D341Med (cell line): ENCODE results near the gene ATP6V0A1.
"Not testable (repeated sequence)": the region's sequence is repeated elsewhere in the genome, so short reads cannot be mapped to it uniquely, and the experiment has no call there.

Experiments used
- DNase-seq: peaks from one replicate; pipeline ENCODE4 v3.0.0; 2012; ENCODE audit warnings: low spot score

Gene ATP6V0A1

GRCh38 chr17:42458497-42459255 is at the start of gene ATP6V0A1:
TSS of gene ATP6V0A1 (plus strand) at chr17:42458878. CDS start at chr17:42460895, 2,017 bp downstream.
- peak; percentile 100 for DNase-seq

- DNase-seq: no peak
Observed at GRCh38 chr17:42409523-42410318, 49.0 kb upstream of the ATP6V0A1 start.

GRCh38 chr17:42410319-42410685 is 48.4 kb upstream of the ATP6V0A1 start:
- no peak for DNase-seq

GRCh38 chr17:42411361-42411760 is 47.3 kb upstream of the ATP6V0A1 start:
- no peak for DNase-seq

- DNase-seq: no peak
Observed at GRCh38 chr17:42411905-42412679, 46.6 kb upstream of the ATP6V0A1 start.

- DNase-seq: no peak
Observed at GRCh38 chr17:42413464-42414040, 45.1 kb upstream of the ATP6V0A1 start.

- DNase-seq: no peak
Observed at GRCh38 chr17:42414704-42415409, 43.8 kb upstream of the ATP6V0A1 start.

- DNase-seq: not testable (repeated sequence)
Observed at GRCh38 chr17:42417981-42418380, 40.7 kb upstream of the ATP6V0A1 start.

GRCh38 chr17:42421136-42421506 is 37.6 kb upstream of the ATP6V0A1 start:
- no peak for DNase-seq

- DNase-seq: peak; percentile 55
Observed at GRCh38 chr17:42421507-42422338, 37.0 kb upstream of the ATP6V0A1 start.

GRCh38 chr17:42422412-42422957 is 36.2 kb upstream of the ATP6V0A1 start:
- peak; percentile 74 for DNase-seq

GRCh38 chr17:42422958-42423712 is 35.5 kb upstream of the ATP6V0A1 start, which contains the start of gene CAVIN1:
TSS of gene CAVIN1 (minus strand) at chr17:42423256. CDS start at chr17:42423097, 159 bp downstream.
- peak; percentile 91 for DNase-seq

- DNase-seq: no peak
Observed at GRCh38 chr17:42423766-42424165, 34.9 kb upstream of the ATP6V0A1 start.

GRCh38 chr17:42424991-42425610 is 33.6 kb upstream of the ATP6V0A1 start:
- DNase-seq: no peak

- DNase-seq: peak; percentile 83
Observed at GRCh38 chr17:42428141-42428944, 30.3 kb upstream of the ATP6V0A1 start.

GRCh38 chr17:42429726-42430447 is 28.8 kb upstream of the ATP6V0A1 start:
- DNase-seq: no peak

GRCh38 chr17:42431758-42432161 is 26.9 kb upstream of the ATP6V0A1 start:
- DNase-seq: no peak
